ENCODE measurements around the gene RASAL2. TPM values are rescaled to one million over a fixed set of nuclear protein-coding genes. Genes with fewer than 3 reads are reported as not detected.
"Not testable (repeated sequence)": the region's sequence is repeated elsewhere in the genome, so short reads cannot be mapped to it uniquely, and the experiment has no call there.

RASAL2 gene
- total RNA-seq, 3 donors from 2014 or later: 13.0 to 17.5 (median 14.2) TPM

- Histone ChIP-seq H3K4me3 (no peak overlapping the region), H3K36me3 (ENCODE audit: low read depth) (no peaks in the 10 kb centered on the region), H3K9me3 (no peaks in the 10 kb centered on the region), H3K4me1 (ENCODE audit: low read depth) (no peaks in the 10 kb centered on the region)
- DNase-seq (no peak), ATAC-seq (no peak)
- intact Hi-C loops (cut with DNase I, micrococcal nuclease): no loop called here
- no peak for TF ChIP-seq CTCF (IDR thresholded peaks at IDR 0.05)
These were observed 15.6 kb downstream of the RASAL2 start for GRCh38 chr1:178109348-178110143.

GRCh38 chr1:178115260-178115659 is 21.4 kb downstream of the RASAL2 start:
- ATAC-seq: no peak
- intact Hi-C loops (cut with DNase I, micrococcal nuclease): no loop called here
- no peak for TF ChIP-seq CTCF (IDR thresholded peaks at IDR 0.05)
- Histone ChIP-seq H3K9me3 (no peaks in the 10 kb centered on the region), H3K36me3 (ENCODE audit: low read depth) (no peaks in the 10 kb centered on the region), H3K4me1 (ENCODE audit: low read depth) (no peaks in the 10 kb centered on the region), H3K4me3 (no peak overlapping the region)
- no peak for DNase-seq

- Histone ChIP-seq H3K9me3 (no peaks in the 10 kb centered on the region), H3K4me1 (ENCODE audit: low read depth) (no peaks in the 10 kb centered on the region), H3K4me3 (no peak overlapping the region), H3K36me3 (ENCODE audit: low read depth) (no peaks in the 10 kb centered on the region)
- no peak for ATAC-seq
- TF ChIP-seq CTCF (IDR thresholded peaks at IDR 0.05): no peak
- DNase-seq: no peak
- intact Hi-C loops (cut with DNase I, micrococcal nuclease): no loop called here
These were observed 24.6 kb downstream of the RASAL2 start for GRCh38 chr1:178118524-178118923.

GRCh38 chr1:178119628-178120027 is 25.7 kb downstream of the RASAL2 start:
- peak; percentile 61 for ATAC-seq
- Histone ChIP-seq H3K4me1 (ENCODE audit: low read depth) (no peaks in the 10 kb centered on the region), H3K4me3 (no peak overlapping the region), H3K36me3 (ENCODE audit: low read depth) (no peaks in the 10 kb centered on the region), H3K9me3 (no peaks in the 10 kb centered on the region)
- DNase-seq: no peak
- intact Hi-C loops (cut with DNase I, micrococcal nuclease): no loop called here
- TF ChIP-seq CTCF (IDR thresholded peaks at IDR 0.05): no peak

GRCh38 chr1:178120088-178120487 is 26.2 kb downstream of the RASAL2 start:
- H3K36me3 ChIP-seq (ENCODE audit: low read depth): no peaks in the 10 kb centered on the region
- no peak for DNase-seq
- no peaks in the 10 kb centered on the region for H3K9me3 ChIP-seq
- ATAC-seq: no peak
- intact Hi-C loops (cut with DNase I, micrococcal nuclease): no loop called here
- no peak overlapping the region for H3K4me3 ChIP-seq
- no peaks in the 10 kb centered on the region for H3K4me1 ChIP-seq (ENCODE audit: low read depth)
- no peak for TF ChIP-seq CTCF (IDR thresholded peaks at IDR 0.05)

GRCh38 chr1:178120520-178121052 is 26.7 kb downstream of the RASAL2 start:
- intact Hi-C loops (cut with DNase I, micrococcal nuclease); H3K4me1 ChIP-seq (ENCODE audit: low read depth): not testable (repeated sequence)

More at GRCh38 chr1:178120520-178121052, 26.7 kb downstream of the RASAL2 start:
- H3K9me3 ChIP-seq; ATAC-seq; H3K36me3 ChIP-seq (ENCODE audit: low read depth); H3K4me3 ChIP-seq; DNase-seq: not testable (repeated sequence)
